Parathyroid adenoma (tissue), 2 donors: ENCODE measurements around the gene BRPF1.
A peak's percentile ranks its signal among the peaks of the same experiment; 100 is the strongest.

Source experiments
- H2AFZ ChIP-seq: fragments of 300-600 bp; sonication (generic); one replicate; pipeline ENCODE4 v1.7.0; 2017; ENCODE audit warnings: antibody characterized with exemption, mild to moderate bottlenecking
- H3K27ac ChIP-seq: fragments of 300-600 bp; sonication (generic); one replicate; pipeline ENCODE4 v1.7.0; 2017
- H3K27me3 ChIP-seq: fragments of 300-600 bp; sonication (generic); one replicate; pipeline ENCODE4 v1.7.0; 2017; ENCODE audit warnings: low read length; ENCODE audit not compliant: control insufficient read depth, insufficient read depth
- H3K36me3 ChIP-seq: fragments of 300-600 bp; sonication (generic); one replicate; pipeline ENCODE4 v1.7.0; 2017; ENCODE audit warnings: low read length; ENCODE audit not compliant: control insufficient read depth, insufficient read depth
- H3K4me1 ChIP-seq: fragments of 300-600 bp; sonication (generic); one replicate; pipeline ENCODE4 v1.7.0; 2017; ENCODE audit warnings: control low read depth
- H3K4me2 ChIP-seq: fragments of 300-600 bp; sonication (generic); one replicate; pipeline ENCODE4 v1.7.0; 2017; ENCODE audit warnings: low read length
- H3K4me3 ChIP-seq: fragments of 300-600 bp; sonication (generic); one replicate; pipeline ENCODE4 v1.7.0; 2017; ENCODE audit warnings: low read depth, low read length
- H3K79me2 ChIP-seq: fragments of 300-600 bp; sonication (generic); one replicate; pipeline ENCODE4 v1.7.0; 2017; ENCODE audit warnings: control low read depth
- H3K9ac ChIP-seq: fragments of 300-600 bp; sonication (generic); one replicate; pipeline ENCODE4 v1.7.0; 2017; ENCODE audit warnings: mild to moderate bottlenecking
- H3K9me3 ChIP-seq: fragments of 300-600 bp; sonication (generic); one replicate; pipeline ENCODE4 v1.7.0; 2017; ENCODE audit warnings: low read length; ENCODE audit not compliant: control insufficient read depth
- TF ChIP-seq, protein P1 (sequence below): fragments of 300-600 bp; sonication (generic); IDR thresholded peaks from one replicate; pipeline ENCODE4 v1.7.0; 2017; ENCODE audit warnings: antibody characterized with exemption, mild to moderate bottlenecking
- donor health status: primary hyperparathyroidism.

The BRPF1 gene

DNA sequence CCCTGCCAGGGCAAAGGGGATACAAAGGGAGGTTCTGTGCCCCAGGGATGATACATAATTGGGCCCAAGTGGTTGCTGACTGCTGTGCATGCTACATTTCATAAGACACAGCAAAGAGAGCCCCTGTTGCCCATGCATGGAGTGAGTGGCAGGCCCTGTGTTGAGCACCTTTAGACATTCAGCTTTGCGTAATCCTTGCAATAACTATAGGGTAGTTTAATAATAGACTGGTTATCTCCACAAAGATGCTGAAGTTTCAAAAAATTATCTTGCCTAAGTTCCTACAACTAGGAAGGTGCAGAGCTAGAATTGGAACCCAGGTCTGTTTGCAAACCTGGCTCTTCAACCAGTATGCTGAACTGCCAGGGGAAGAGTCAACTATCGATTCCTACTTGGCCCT lies 16.5 kb downstream of the BRPF1 start:
- Histone ChIP-seq H3K9ac (no peak overlapping the region), H3K27me3 (no peaks in the 10 kb centered on the region), H2AFZ (no peak overlapping the region), H3K9me3 (no peaks in the 10 kb centered on the region), H3K79me2 (no peaks in the 10 kb centered on the region), H3K27ac (no peak overlapping the region), H3K4me2 (no peak overlapping the region), H3K4me1 (peaks cover 10% of the 10 kb centered on the region), H3K36me3 (no peaks in the 10 kb centered on the region), H3K4me3 (no peak overlapping the region)
- TF ChIP-seq, protein P1, sequence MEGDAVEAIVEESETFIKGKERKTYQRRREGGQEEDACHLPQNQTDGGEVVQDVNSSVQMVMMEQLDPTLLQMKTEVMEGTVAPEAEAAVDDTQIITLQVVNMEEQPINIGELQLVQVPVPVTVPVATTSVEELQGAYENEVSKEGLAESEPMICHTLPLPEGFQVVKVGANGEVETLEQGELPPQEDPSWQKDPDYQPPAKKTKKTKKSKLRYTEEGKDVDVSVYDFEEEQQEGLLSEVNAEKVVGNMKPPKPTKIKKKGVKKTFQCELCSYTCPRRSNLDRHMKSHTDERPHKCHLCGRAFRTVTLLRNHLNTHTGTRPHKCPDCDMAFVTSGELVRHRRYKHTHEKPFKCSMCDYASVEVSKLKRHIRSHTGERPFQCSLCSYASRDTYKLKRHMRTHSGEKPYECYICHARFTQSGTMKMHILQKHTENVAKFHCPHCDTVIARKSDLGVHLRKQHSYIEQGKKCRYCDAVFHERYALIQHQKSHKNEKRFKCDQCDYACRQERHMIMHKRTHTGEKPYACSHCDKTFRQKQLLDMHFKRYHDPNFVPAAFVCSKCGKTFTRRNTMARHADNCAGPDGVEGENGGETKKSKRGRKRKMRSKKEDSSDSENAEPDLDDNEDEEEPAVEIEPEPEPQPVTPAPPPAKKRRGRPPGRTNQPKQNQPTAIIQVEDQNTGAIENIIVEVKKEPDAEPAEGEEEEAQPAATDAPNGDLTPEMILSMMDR, result no peak

DNA sequence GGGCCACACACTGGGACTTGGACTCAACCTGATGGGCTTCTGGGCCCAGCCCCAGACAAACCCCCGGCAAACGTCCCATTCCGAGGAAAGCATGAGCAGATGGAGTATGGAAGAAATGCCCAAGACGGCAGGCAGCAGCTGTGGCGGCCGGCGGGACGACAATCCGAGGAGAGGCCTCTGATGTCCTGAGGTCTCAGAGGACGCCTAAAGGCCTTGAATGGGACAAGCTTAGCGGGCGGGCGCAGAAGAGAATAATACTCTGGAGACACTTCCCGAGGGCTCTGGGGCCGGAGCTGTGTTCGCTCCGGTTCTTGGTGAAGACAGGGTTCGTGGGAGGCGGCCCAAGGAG lies 17.7 kb downstream of the BRPF1 start:
- peak overlapping the region; percentile 100 for H3K4me2 ChIP-seq
- H3K36me3 ChIP-seq, result no peaks in the 10 kb centered on the region
- H3K9ac ChIP-seq, result peak overlapping the region; percentile 74
- peak overlapping the region; percentile 85 for H3K4me3 ChIP-seq
- no peaks in the 10 kb centered on the region for H3K9me3 ChIP-seq
- no peaks in the 10 kb centered on the region for H3K27me3 ChIP-seq
- peak overlapping the region; percentile 96 for H3K27ac ChIP-seq
- TF ChIP-seq, protein P1, result no peak
- peaks cover 10% of the 10 kb centered on the region for H3K4me1 ChIP-seq
- H3K79me2 ChIP-seq, result no peaks in the 10 kb centered on the region
- peak overlapping the region; percentile 100 for H2AFZ ChIP-seq

DNA sequence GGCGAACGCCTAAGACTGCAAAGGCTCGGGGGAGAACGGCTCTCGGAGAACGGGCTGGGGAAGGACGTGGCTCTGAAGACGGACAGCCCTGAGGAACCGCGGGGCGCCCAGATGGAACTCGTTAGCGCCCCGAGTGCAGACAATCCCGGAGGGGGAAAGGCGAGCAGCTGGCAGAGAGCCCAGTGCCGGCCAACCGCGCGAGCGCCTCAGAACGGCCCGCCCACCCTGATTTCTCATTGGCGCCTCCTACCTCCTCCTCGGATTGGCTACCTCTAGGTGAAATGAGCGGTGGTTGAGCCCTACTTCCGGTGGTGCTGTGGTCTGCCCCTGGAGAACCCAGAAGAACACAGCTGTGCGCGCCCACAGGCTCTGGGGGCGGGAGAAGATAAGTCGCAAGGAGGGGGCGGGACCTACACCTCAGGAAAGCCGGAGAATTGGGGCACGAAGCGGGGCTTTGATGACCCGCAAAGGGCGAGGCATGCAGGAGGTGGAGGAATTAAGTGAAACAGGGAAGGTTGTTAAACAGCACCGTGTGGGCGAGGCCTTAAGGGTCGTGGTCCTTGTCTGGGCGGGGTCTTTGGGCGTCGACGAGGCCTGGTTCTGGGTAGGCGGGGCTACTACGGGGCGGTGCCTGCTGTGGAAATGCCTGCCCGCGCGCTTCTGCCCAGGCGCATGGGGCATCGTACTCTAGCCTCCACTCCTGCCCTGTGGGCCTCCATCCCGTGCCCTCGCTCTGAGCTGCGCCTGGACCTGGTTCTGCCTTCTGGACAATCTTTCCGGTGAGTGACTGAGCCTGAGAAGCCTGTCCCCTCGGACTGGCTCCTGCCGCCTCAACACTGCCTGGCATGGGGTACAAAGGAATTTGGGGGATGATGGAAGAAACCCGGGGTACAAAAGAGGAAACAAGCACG lies 18.4 kb downstream of the BRPF1 start, which contains the start of gene OGG1:
Gene OGG1 (plus strand): TSS at position 308 of the 911 bp plus-strand sequence. CDS start 335 bp downstream, at position 643.
- TF ChIP-seq, protein P1, result peak; percentile 44
- Histone ChIP-seq H3K4me3 (peak within 1 kb of the TSS; percentile 85), H3K79me2 (no peaks in the 10 kb centered on the region), H3K36me3 (no peaks in the 10 kb centered on the region), H3K4me1 (peaks cover 10% of the 10 kb centered on the region), H3K9me3 (no peaks in the 10 kb centered on the region), H3K9ac (peak within 1 kb of the TSS; percentile 74), H3K27ac (peak within 1 kb of the TSS; percentile 96), H2AFZ (peak within 1 kb of the TSS; percentile 100), H3K4me2 (peak within 1 kb of the TSS; percentile 100), H3K27me3 (no peaks in the 10 kb centered on the region)

DNA sequence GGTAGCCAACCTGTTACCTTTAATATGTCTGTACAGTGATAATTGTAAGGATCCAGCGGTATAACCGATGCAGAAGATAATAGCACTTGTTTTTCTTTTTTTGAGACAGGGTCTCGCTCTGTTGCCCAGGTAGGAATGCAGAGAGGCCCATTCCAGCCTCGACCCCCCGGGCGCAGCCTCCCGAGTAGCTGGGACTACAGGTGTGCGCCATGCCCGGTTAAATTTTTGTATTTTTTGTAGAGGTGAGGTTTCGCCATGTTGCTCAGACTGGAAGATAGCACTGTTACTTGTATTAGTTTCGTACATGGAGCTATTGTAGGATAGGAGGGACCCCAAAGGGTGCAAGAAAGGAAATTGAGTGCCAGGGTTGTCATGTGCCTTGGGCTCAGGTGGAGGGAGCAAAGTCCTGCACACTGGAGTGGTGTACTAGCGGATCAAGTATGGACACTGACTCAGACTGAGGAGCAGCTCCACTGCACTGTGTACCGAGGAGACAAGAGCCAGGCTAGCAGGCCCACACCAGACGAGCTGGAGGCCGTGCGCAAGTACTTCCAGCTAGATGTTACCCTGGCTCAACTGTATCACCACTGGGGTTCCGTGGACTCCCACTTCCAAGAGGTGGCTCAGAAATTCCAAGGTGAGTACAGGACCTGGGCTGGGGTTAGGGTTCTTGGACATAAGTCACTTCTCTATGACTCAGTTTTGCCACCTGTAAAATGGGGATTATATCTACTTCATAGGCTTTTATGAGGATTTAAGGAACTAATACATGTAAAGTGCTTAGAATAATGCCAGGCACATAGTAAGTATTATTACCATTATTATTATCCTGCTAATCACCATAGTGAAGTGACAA lies 19.2 kb downstream of the BRPF1 start:
- no peaks in the 10 kb centered on the region for H3K36me3 ChIP-seq
- peak overlapping the region; percentile 96 for H3K27ac ChIP-seq
- H3K4me1 ChIP-seq, result peaks cover 10% of the 10 kb centered on the region
- H3K79me2 ChIP-seq, result no peaks in the 10 kb centered on the region
- H3K4me2 ChIP-seq, result peak overlapping the region; percentile 100
- peak overlapping the region; percentile 100 for H2AFZ ChIP-seq
- peak overlapping the region; percentile 29 for H3K9ac ChIP-seq
- TF ChIP-seq, protein P1, result no peak
- H3K27me3 ChIP-seq, result no peaks in the 10 kb centered on the region
- H3K4me3 ChIP-seq, result peak overlapping the region; percentile 85
- no peaks in the 10 kb centered on the region for H3K9me3 ChIP-seq
